NCI-H2107 treated with DMSO at 0.1 percent for 48 hours (cell line): ENCODE results near the gene GLT1D1.

Experiments used
- DNase-seq: peaks from one replicate; lab custom pipeline; 2025; ENCODE audit not compliant: unreplicated experiment; lab: John Stamatoyannopoulos, UW

Gene GLT1D1

DNA sequence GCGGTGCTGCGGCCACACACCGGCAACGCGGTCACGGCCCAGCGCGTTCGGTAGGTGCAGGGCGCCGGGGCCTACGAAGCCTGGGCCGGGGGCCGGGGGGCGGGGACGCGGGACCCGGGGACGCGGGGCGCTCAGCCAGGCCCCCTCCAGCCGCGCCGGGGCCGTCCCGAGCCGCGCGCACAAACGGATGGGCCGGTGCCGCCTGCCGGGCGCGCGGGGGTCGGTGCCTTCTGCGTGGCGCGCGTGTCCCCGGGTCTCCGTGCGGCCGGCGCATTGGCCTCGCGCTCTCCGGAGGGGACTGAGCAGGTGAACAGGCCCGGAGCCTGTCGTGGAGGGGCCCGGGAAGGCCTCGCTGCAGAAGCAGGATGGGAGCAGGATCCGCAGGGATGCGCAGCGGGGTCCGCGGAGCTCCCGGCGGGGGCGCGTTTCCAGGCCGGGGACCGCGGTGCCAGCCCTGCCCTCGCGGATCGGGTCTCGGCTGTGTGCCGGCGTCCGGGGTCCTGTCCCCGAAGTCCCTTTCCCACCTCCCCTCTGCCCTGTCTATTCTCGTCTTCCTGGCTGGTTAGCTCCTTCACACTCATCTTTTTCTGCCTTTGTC lies 421 bp downstream of the GLT1D1 start:
- DNase-seq = peak; percentile 47

DNA sequence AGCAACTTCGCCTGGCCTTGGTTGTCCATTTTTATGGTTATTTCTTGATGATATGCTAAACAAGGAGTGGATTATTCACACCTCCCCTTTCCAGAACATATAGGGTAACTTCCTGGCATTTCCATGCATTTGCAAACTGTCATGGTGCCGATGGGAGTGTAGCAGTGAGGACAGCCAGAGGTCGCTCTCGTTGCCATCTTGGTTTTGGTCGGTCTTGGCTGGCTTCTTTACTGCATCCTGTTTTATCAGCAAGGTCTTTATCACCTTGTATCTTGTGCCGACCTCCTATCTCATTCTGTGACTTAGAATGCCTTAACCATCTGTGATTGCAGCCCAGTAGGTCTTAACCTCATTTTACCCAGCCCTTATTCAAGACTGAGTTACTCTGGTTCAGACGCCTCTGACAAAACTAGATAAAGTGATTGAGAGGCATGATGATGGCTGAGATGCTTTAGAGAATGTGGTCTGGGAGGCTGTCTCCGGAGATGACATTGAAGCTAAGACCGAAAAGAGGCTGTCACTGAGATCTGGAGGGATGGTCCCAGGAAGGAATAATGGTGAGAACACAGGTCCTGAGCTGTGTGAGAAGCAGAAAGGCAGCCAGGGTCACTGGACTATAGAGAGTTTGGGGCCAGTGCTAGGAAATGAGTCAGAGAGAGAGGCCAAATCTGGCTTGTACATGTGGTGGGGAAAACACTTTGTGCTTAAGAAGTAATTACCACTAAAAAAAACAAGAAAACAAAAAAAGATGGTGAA lies 2.9 kb downstream of the GLT1D1 start:
- no peak for DNase-seq

DNA sequence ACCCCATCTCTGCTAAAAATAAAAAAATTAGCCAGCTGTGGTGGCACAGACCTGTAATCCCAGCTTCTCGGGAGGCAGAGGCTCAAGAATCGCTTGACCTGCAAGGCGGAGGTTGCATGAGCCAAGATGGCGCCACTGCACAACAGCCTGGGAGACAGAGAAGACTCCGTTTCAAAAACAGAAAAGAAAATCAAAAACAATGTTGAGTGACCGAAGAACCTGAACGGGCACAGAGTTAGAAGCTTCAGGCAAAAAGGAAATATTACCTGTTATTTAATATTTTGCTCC lies 3.5 kb downstream of the GLT1D1 start:
- no peak for DNase-seq

DNA sequence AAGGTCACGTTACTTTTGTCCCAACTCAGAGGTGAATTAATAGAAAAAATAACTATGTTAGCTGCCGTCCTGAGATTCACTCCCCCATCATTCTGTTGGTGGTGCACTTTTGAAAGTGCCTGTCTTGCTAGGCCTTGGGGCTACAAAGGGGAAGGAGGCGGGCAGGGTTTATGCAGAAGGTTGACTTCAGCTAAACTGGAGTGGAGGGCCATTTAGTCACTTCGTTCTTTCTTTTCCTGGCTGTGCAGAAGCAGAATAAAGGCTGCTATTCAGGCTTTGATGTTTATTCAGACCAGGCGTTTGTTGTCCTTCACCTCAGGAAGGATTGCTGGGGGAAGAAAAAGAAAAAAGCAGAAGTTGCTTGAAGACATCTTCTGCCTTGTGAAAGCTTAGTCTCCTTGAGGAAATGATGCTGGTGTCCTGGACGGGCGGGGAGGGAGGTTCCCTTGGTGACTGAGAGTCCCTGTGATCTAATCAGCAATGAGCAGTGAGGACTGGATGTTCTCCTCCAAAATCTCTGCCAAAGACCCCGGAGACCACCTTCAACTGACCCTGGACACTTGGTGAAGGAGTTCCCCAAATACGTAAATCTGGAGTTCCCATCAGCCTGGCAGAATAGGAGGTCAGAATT lies 4.0 kb downstream of the GLT1D1 start:
- no peak for DNase-seq

DNA sequence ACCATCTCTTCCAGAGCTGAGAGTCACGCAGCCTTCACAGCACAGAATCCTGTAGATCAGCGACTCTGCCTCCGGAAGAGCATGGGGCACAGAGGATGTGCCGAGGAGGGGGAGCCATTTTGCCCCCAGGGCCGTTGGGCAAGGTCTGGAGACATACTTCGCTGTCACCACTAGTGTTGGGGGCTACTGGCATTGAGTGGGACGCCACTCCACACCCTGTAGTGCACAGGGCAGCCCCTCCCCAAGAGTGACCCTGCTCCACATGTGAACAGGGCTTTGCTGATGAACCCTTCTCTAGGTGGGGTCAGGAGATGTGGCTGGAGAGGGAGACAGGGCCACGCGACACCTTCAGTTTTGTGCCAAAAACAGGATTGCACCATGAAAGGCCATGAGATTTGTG lies 6.0 kb downstream of the GLT1D1 start:
- DNase-seq = no peak

DNA sequence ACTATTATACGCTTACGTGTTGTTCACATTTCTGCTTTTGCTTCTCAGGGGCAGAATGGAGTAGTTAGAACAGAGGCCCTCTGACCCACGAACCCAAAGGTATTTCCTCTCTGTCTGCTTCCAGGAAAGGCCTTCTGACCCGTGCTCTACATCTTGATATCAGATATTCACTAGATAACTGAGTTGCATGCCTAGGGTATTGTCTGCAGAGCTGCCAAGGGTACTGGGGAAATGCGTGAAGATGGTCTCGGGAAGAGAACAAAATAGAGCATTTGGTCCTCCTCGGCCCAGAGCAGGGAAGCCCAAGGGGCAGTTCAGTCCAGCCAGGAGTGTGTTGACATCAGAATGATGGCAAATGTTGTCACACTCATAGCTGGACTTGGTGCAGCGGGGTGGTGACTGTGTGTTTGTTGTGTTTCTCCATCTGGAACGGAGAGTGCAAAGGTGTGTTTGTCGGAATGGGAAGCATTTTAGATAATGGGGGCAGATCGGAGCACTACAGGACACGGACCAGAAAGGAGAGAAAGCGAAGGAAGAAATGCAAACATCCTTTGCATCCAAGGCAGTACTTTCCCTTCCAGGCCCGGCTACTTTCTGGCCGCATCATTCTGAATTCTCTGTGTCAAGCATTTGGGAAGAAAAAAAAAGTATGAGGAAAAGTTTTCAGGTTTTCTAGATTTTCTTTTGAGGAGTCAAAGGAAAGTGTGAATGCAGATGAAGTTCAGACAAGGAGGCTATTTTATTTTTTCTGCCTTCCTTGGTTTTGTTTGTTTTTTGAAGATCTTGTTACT lies 8.1 kb downstream of the GLT1D1 start:
- DNase-seq = no peak

DNA sequence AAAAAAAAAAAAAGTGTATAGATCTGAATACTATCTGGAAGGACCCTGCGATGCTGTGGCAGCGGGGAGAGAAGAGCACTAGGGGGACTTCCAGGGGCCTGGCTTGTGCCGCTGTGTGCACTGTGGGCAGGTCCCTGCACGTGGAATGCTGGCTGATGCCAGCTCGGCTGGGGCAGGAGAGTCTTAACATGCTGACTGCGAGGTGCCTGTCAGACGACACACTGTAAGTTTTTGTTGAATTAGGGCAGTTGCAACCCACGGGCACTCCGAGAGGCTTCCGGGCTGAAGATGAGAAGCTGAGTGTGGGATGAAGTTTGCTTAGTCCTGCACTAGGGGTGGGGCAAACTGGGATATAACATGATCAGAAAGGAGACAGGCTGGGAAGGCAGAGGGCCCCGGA lies 10.7 kb downstream of the GLT1D1 start:
- no peak for DNase-seq

DNA sequence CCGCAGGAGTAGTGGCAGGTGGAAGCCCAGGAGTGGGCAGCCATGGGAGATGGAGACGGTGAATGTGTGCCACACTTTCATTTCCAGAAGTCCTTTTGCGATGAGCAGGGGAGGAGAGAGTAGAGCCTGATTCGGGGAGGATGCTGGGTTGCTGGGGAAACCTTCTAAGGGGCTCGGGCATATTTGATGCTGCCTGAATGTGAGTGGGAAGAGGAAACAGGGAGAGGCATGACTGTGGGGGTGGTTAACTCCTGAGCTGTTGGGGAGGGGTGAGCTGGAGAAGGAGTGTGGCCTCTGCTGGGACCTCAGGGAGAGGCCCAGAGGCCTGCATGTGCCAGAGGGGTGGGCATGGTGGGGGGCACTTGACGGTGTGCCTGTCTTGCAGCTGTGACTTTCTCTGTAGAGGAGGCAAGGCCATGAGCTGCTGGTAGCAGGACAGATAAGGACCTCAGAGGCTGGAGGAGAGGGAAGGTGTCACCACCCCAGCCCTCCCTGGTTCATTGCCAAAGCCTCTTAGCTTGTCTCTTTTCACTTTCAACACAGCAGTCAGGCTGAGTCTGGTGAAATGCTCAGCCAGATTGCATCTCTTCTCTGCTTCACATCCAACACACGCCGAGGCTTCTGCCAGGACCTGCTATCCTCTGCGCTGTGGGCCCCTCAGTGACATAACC lies 11.4 kb downstream of the GLT1D1 start:
- DNase-seq = no peak

DNA sequence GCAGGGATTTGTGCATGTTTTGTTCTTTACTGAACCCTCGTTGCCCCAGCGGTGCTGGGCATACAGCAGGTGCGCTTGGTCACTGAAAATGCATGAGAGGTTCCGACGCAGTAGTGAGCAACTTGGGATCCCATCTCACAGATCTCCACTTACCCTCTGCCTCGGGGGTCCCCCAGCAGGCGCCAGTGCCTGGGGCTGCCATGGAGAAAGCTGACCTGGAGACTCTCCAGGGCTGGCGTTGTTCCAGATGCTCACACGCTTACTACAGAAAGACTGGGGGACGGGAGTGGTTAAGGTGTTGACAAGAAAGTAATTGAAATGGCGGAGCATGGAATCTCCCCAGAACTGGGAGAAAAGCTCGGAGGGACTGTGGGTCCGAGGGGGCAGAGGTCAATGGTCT lies 14.2 kb downstream of the GLT1D1 start:
- DNase-seq = no peak

DNA sequence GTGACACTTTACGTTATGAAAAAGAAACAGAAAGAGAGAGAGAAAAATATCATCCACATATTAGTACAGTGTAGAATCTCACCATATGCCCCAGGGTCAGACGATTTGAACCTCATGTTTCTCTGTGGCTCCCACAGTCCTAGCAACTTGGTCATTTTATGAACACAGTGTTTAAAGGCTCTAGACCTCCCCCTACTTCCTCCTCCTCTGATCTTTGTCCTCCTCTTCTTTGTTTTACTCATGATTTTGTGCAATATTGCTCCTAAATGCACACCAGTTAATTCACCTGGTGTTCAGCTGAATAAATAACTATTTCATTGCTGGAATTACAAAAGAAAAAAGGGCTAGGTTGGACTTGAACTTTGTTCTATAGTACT lies 18.2 kb downstream of the GLT1D1 start:
- no peak for DNase-seq

DNA sequence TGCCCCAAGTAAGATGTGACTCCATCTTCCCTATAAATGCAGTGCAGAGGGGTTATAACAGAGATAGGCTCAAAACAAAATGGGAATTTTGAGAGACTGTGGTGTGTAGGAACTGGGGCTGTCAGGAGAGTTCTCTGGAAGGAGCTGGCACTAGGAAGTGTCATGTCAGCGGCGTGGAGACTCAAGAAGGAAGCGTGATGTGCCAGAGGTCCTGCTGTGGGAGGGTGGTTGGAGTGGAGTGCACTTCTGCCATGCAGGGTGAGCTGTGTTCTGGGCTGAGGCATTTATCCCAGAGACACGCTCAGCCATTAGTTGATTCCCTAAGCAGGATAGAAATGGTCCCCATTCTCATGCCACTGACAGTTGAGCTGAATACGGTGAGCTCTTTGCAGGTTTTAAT lies 19.0 kb downstream of the GLT1D1 start:
- no peak for DNase-seq

DNA sequence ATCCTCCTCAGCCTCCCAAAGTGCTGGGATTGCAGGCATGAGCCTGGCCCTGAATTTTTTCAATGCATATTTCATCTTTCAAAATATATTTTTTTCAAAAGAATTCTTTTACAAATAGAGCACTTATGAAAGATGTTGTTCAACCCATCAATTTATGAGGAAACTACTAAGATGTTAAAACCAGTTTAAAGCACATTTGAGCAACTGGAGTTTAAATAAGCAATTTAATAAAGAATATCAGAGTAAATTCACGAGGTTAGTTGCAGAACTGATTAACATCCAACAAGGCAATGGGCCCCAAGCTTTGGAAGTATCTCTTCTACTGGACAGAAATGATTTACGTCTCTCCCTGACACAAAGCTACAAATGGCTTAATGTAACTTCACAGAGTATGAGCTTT lies 23.3 kb downstream of the GLT1D1 start:
- DNase-seq = no peak

DNA sequence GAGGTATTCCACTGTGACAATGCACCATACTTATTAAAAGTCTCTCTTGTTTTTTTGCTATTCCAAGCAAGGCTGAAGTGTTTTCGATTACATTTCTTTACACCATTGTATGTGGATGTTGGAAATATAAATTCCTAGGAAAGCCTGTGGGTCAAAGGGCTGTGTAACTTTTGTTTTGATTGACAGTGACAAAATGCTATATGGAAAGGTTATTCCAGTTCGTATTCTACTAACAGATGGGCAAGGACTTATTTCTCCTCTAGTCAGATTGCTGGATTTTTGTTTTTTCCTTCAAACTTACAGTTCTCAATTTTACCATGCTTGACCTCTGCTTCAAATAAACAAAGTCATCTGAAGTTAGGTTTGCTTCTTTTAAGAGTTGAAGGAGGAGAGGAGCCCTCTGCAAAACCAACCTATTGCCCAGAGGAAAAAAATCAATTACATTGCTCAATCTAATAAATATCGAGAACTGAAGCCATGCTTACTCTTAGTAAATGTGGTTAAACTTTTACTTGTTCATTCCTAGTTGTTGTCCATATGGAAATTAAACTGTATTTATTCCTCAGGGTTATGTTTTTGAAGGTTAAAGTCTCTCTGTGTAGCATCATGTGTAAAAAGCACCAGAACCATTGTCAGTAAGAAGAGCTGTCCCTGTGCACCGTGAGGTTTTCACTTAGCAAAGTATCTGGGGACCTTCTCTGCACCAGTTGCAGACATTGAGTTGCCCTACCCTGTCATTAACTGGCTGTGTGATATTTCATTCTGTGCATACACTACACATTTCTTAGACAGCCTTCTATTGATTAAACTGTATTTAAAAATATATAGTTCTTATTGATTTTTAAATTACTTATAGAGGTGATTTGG lies 26.9 kb downstream of the GLT1D1 start:
- no peak for DNase-seq

DNA sequence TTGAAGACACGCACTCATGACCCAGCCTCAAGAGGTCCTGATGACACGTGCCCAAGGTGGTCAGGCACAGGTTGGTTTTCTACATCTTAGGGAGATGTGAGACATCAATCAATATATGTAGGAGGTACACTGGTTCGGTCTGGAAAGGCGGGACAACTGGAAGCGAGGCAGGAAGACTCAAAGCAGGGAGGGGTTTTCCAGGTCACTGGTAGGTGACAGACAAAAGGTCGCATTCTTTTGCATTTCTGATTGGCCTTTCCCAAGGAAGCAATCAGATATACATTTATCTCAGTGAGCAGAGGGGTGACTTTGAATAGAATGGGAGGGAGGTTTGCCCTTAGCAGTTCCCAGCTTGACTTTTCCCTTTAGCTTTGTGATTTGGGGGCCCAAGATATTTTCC lies 38.6 kb downstream of the GLT1D1 start:
- no peak for DNase-seq

DNA sequence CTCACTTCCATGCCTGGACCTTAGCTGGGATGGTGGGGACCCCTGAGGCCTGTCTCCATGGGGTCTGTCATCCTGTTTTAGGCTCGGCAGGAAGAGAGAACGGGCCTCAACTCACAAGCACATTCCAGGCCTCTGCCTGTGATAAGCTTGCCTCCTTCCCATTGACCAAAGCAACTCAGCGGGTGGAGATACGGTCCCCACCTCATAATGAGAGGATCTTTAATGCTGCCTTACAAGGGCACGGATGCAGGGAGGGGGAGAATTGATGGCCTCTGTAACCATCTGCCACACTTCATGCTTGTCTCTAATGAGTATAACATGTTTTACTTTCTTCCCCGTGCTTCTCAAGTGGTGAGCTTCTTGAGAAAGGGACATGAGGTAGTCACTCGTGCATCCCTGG lies 50.0 kb downstream of the GLT1D1 start:
- no peak for DNase-seq

DNA sequence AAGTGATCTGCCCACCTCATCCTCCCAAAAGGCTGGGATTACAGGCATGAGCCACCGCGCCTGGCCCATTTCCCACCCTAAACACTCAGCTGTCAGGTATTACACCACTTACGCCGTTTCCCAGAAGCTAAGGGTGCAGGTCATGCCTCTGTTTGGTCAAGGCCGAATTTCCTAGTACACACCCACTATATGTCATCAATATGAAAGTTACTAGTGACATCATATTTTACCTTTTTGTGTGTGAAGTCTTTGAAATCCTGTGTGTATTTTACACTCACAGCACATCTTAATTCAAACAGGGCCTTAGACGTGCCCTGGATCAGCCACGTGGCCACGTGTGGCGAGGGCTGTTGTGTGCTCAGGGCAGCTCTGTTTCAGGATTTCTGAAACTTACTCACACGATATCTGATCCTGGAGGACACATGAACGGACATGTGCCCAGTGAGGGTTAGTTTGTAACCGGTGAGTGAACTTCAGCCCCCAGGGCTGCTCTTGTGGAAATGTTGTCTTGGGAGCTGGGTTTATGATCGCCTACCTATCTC lies 51.8 kb downstream of the GLT1D1 start:
- no peak for DNase-seq

DNA sequence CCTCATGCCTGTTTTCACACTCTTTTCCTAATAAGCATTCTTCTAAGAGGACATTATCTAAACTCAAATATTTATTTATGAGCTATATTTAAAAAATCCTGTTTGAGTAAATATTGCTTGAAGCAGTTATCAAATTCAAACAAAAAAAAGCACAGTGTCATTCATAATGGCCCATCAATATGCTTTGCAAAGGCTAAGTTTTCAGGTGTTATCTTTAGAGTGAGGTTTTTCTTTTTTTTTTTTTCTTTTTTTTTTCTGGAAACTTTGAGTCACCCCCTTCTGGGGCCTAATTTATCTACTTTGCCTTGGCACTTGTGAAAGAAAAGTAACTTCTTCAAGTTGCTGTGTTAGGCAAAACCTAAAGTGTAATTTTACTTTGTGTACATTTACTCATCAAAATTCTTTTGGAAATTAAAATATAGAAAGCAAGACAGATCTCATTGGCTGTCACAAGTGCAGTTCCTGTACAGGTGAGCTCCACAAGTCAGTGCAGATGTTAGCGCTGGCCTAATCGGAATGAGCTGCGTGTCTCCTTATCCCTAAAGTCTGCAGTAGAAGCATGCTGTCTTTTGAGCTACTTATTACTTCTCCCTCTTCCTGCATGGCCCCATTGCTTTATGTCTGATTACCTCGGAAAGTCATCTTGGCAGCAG lies 53.3 kb downstream of the GLT1D1 start:
- no peak for DNase-seq

DNA sequence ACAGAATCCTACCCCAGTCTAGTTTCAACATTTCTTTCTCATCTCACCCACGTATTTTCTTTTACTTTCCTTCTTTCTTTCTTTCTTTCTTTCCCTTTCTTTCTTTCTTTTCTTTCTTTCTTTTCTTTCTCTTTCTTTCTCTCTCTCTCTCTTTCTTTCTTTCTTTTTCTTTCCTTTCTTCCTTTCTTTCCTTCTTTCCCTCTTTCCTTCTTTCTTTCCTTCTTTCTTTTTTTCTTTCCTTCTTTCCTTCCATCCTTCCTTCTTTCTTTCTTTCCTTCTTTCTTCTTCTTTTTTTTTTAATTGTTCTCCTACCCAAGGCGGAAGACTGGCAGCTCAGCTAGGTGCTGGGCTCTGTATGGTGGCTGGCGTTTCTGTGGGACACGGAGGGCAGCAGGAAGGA lies 55.0 kb downstream of the GLT1D1 start:
- no peak for DNase-seq

DNA sequence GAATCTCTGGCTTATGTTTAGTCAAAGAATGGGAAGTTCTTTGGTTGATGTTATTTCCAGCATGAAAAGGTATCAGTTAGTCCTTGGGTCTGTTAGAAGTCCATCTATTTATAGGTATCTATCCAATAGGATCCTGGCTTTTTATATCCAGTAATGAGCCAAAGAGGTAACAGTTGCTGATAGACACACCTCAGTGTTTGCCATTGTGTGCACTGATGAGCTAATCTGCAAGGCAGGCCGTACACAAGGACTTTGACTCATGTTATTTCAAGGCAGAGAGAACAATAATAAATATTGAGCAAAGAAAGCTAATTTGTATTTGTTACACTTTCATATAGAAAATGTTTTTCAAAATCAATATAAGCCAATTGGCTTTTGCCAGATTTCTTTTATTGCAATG lies 56.4 kb downstream of the GLT1D1 start:
- DNase-seq = no peak

DNA sequence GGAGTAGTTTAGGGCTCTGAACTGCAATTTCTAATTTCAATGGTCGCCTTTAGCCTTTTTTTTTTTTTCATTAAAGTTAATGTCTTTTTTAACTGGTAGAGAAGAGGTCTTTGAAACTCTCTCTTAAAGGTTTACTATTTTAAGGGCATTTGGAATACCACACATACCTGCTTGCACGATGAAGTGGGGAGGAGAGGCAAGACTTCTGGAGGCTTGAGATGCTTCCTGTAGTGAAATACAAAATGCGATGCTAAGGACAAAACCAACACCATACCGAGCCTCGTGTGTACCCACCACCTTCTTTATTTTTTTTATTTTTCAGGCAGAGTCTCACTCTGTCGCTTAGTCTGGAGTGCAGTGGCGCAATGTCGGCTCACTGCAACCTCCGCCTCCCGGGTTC lies 57.4 kb downstream of the GLT1D1 start:
- no peak for DNase-seq
